SK-N-SH (cell line): ENCODE measurements around the gene PRKD3. TPM values are rescaled to one million over a fixed set of nuclear protein-coding genes. Genes with fewer than 3 reads are reported as not detected.
A peak's percentile ranks its signal among the peaks of the same experiment; 100 is the strongest.
"Not testable (repeated sequence)": the region's sequence is repeated elsewhere in the genome, so short reads cannot be mapped to it uniquely, and the experiment has no call there.

Experiments used
- CTCF ChIA-PET: fragments of 300-600, 350-600 bp; formaldehyde crosslinking; extraction: SDS; loops from one replicate; lab custom pipeline; 2021; lab: Yijun Ruan, JAX
- POLR2A ChIA-PET: fragments of 350-600 bp; sonication (Branson Sonifier 250); formaldehyde crosslinking; extraction: SDS; loops from one replicate; lab custom pipeline; 2020; ENCODE audit warnings: antibody characterized with exemption, inconsistent platforms; lab: Yijun Ruan, JAX
- DNase-seq: peaks from one replicate; pipeline ENCODE4 v3.0.0; 2012
- H2AFZ ChIP-seq: fragments of 200-600 bp; sonication (generic); 2 replicates; pipeline ENCODE4 v1.8.1; 2016; ENCODE audit warnings: antibody characterized with exemption, mild to moderate bottlenecking, low read depth
- H3F3A ChIP-seq: fragments of 200-600 bp; sonication (generic); replicated peaks from 2 replicates; pipeline ENCODE3; 2016; ENCODE audit warnings: antibody characterized with exemption, mild to moderate bottlenecking; ENCODE audit not compliant: insufficient read depth
- H3K27ac ChIP-seq, 2 experiments: fragments of 200-500 bp in 1 of 2; fragments of 200-600 bp in 1 of 2; sonication (Bioruptor generic) in 1 of 2; sonication (generic), shearing (Covaris generic) in 1 of 2; 2 replicates each; pipeline versions ENCODE4 v1.5.1 to v1.6.1; 2014 to 2016; ENCODE audit warnings: low read depth in 2 of 2, inconsistent platforms in 1 of 2, low read length in 1 of 2, mild to moderate bottlenecking in 1 of 2, mixed read lengths in 1 of 2
- H3K27me3 ChIP-seq: fragments of 200-600 bp; sonication (generic), shearing (Covaris generic); 2 replicates; pipeline ENCODE4 v1.6.1; 2016; ENCODE audit warnings: mixed run types; ENCODE audit not compliant: insufficient read depth
- H3K36me3 ChIP-seq, 2 experiments: fragments of 200-500 bp in 1 of 2; fragments of 200-600 bp in 1 of 2; sonication (Bioruptor generic) in 1 of 2; sonication (generic) in 1 of 2; replicated peaks in 1 of 2; 2 replicates each; pipeline versions ENCODE3 to v1.5.1; 2014 to 2016; ENCODE audit warnings: low read length in 1 of 2, mild to moderate bottlenecking in 1 of 2; ENCODE audit not compliant: insufficient read depth in 2 of 2, control insufficient read depth in 1 of 2
- H3K4me1 ChIP-seq, 2 experiments: fragments of 200-500 bp in 1 of 2; fragments of 200-600 bp in 1 of 2; sonication (Bioruptor generic) in 1 of 2; sonication (generic), shearing (Covaris generic) in 1 of 2; 2 replicates each; pipeline versions ENCODE4 v1.5.1 to v1.6.1; 2014 to 2016; ENCODE audit warnings: low read depth in 1 of 2, low read length in 1 of 2, mixed run types in 1 of 2; ENCODE audit not compliant: insufficient read depth in 2 of 2, control insufficient read depth in 1 of 2
- H3K4me2 ChIP-seq: fragments of 200-600 bp; sonication (generic), shearing (Covaris generic); 2 replicates; pipeline ENCODE4 v1.6.1; 2017; ENCODE audit warnings: mixed run types
- H3K4me3 ChIP-seq, 2 experiments: fragments of 200-500 bp in 1 of 2; fragments of 200-600 bp in 1 of 2; sonication (Bioruptor generic) in 1 of 2; sonication (generic), shearing (Covaris generic) in 1 of 2; 2 replicates each; pipeline versions ENCODE4 v1.5.1 to v1.8.1; 2014 to 2016; ENCODE audit warnings: low read depth in 2 of 2, inconsistent platforms in 1 of 2, low read length in 1 of 2, mild to moderate bottlenecking in 1 of 2, mixed read lengths in 1 of 2, moderate library complexity in 1 of 2
- H3K79me2 ChIP-seq: fragments of 200-600 bp; sonication (generic); 2 replicates; pipeline ENCODE4 v1.8.1; 2017; ENCODE audit warnings: mild to moderate bottlenecking; ENCODE audit not compliant: insufficient read depth
- H3K9ac ChIP-seq: fragments of 200-600 bp; sonication (generic); 2 replicates; pipeline ENCODE4 v1.6.1; 2017; ENCODE audit warnings: mixed run types
- H3K9me2 ChIP-seq: fragments of 200-600 bp; sonication (generic); 2 replicates; pipeline ENCODE4 v1.6.1; 2017; ENCODE audit warnings: mixed run types
- H3K9me3 ChIP-seq: fragments of 200-600 bp; sonication (generic); 2 replicates; pipeline ENCODE4 v1.6.1; 2017; ENCODE audit warnings: mixed run types, mild to moderate bottlenecking, moderate library complexity
- H4K20me1 ChIP-seq: fragments of 200-600 bp; sonication (generic); 2 replicates; pipeline ENCODE4 v1.6.1; 2017; ENCODE audit warnings: mild to moderate bottlenecking, mixed run types; ENCODE audit not compliant: insufficient read depth
- GATA2 ChIP-seq: sonication (generic); formaldehyde crosslinking; IDR thresholded peaks from 2 replicates; pipeline ENCODE4 v1.5.0; 2020; ENCODE audit warnings: mild to moderate bottlenecking, missing genetic modification reagents
- MXI1 ChIP-seq: IDR thresholded peaks from 2 replicates; pipeline ENCODE4 v1.6.1; 2012; ENCODE audit warnings: mild to moderate bottlenecking, low read depth, low read length, improper control_type of control experiment
- NFIC ChIP-seq: IDR thresholded peaks from 2 replicates; pipeline ENCODE4 v1.4.0; 2012; ENCODE audit warnings: borderline replicate concordance
- PBX3 ChIP-seq: IDR thresholded peaks from 2 replicates; pipeline ENCODE4; 2012
- POLR2AphosphoS5 ChIP-seq: IDR thresholded peaks from 2 replicates; pipeline ENCODE4 v1.6.1; 2012; ENCODE audit warnings: low read depth, low read length
- RFX5 ChIP-seq: IDR thresholded peaks from 2 replicates; pipeline ENCODE4 v1.6.1; 2012; ENCODE audit warnings: mild to moderate bottlenecking, improper control_type of control experiment, low read length
- TEAD4 ChIP-seq: IDR thresholded peaks from 2 replicates; pipeline ENCODE4 v1.4.0; 2012; ENCODE audit warnings: mild to moderate bottlenecking, borderline replicate concordance; ENCODE audit not compliant: insufficient read depth
- YY1 ChIP-seq: IDR thresholded peaks from 2 replicates; pipeline ENCODE4 v1.4.0; 2012; ENCODE audit warnings: low read depth, mild to moderate bottlenecking
- WGBS: methylation state at CpG from one replicate; pipeline ENCODE4 v1.1.6; 2017; ENCODE audit warnings: low lambda C conversion rate; 5-methylcytosine and 5-hydroxymethylcytosine counted together
- polyA plus RNA-seq, 3 experiments: library from polyadenylated mRNA; depleted of rRNA; stranded (reverse); fragments of >200 nt; gene quantifications; 2 replicates each; pipeline ENCODE4 v1.2.3, GENCODE V29; 2012
- TF ChIP-seq, protein P1 (sequence below): fragments of 150-350 bp; IDR thresholded peaks from 2 replicates; pipeline ENCODE4 v1.6.1; 2016; ENCODE audit warnings: mild to moderate bottlenecking, low read depth, low read length
- TF ChIP-seq, protein P2 (sequence below): IDR thresholded peaks from 2 replicates; pipeline ENCODE4 v1.4.0; 2012; ENCODE audit warnings: low read depth

Gene PRKD3
- polyA plus RNA-seq, 1 of the 3 experiments (the other 2 are of a cell fraction): 15.9 TPM

DNA sequence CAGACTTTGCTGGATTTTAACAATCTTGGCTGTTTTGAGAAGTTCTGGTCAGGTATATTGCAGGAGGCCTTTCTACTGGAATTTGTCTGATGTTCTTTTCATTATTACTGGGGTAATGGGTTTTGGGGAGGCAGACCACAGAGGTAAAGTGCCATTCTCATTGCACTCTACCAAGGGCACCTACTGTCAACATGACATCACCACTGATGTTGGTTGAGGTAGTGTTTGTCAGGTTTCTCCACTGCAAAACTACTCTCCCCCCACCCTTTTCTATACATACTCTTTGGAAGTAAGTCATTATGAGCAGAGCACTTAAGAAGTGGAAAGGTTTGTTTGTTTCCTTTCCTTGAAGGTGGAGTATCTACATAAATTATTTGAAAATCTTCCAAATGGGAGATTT is 27.0 kb downstream of the PRKD3 start (continued):
- TF ChIP-seq, protein P1, sequence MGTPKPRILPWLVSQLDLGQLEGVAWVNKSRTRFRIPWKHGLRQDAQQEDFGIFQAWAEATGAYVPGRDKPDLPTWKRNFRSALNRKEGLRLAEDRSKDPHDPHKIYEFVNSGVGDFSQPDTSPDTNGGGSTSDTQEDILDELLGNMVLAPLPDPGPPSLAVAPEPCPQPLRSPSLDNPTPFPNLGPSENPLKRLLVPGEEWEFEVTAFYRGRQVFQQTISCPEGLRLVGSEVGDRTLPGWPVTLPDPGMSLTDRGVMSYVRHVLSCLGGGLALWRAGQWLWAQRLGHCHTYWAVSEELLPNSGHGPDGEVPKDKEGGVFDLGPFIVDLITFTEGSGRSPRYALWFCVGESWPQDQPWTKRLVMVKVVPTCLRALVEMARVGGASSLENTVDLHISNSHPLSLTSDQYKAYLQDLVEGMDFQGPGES: no peak

DNA sequence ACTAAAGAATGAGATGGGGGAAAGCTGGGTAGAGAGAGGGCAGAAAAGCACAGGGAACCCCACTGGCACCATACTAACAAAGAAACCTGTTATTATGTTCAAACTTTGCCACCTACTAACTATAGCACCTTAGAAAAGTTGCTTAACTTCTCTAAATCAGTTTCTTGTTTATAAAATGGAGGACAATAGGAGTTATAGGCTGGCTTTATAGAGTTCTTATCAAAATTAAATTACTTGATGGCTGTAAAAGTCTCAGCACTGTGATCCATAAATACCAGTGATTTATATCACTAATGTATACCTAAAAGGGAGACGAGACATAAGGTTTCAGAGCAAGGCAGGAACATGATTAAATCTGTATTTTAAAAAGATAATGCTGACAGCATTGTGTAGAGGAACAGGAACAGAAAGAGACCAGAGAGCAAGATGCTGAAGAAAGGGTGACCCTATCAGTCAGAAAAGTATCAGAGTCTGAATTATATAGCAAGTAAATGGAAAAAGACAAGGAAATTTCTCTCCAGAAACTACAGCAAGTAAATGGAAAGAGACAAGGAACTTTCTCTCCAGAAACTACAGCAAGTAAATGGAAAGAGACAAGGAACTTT is 29.1 kb downstream of the PRKD3 start:
- H2AFZ ChIP-seq: no peak overlapping the region
- H3F3A ChIP-seq: peaks cover 1% of the 10 kb centered on the region
- no peaks in the 10 kb centered on the region for H3K9me3 ChIP-seq
- no peak overlapping the region for H3K4me3 ChIP-seq
- peak overlapping the region in 1 of 2 experiments; percentile 20; a peak in 1 of 4 replicates for H3K27ac ChIP-seq
- DNase-seq: no peak
- ChIA-PET POLR2A (no interaction called here), CTCF (no interaction called here)
- no peaks in the 10 kb centered on the region; the same call in 1 of the 2 replicates for H4K20me1 ChIP-seq
- H3K36me3 ChIP-seq: peaks cover 12% of the 10 kb centered on the region in 2 experiments
- no peak for TF ChIP-seq TEAD4
- no peak for TF ChIP-seq YY1
- TF ChIP-seq MXI1: no peak
- no peak for TF ChIP-seq NFIC
- TF ChIP-seq, protein P2, sequence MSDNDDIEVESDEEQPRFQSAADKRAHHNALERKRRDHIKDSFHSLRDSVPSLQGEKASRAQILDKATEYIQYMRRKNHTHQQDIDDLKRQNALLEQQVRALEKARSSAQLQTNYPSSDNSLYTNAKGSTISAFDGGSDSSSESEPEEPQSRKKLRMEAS: no peak
- TF ChIP-seq PBX3: no peak
- no peak for TF ChIP-seq POLR2AphosphoS5
- TF ChIP-seq GATA2: peak; percentile 40; the same call in 1 of the 2 replicates
- no peak for TF ChIP-seq RFX5
- H3K9me2 ChIP-seq: no peaks in the 10 kb centered on the region
- no peak overlapping the region for H3K4me2 ChIP-seq
- peaks cover 0 to 2% of the 10 kb centered on the region in 2 experiments; a peak in 1 of 4 replicates for H3K4me1 ChIP-seq
- H3K9ac ChIP-seq: no peak overlapping the region
- peaks cover 76% of the 10 kb centered on the region for H3K79me2 ChIP-seq
- no peaks in the 10 kb centered on the region for H3K27me3 ChIP-seq
- 90% methylated on average over 1 of the region's 1 CpG for WGBS

DNA sequence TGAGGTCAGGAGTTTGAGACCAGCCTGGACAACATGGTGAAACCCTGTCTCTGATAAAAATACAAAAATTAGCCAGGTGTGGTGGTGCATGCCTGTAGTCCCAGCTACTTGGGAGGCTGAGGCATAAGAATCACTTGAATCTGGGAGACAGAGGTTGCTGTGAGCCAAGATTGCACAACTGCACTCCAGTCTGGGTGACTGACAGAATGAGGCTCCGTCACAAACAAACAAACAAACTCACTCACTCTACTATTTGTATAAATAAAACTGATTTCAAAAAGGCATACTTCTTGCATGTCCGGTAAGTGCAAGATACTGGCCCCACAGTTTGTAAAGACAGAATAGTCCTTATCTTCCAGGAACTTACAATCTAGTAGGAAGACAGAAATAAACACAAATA is 29.8 kb downstream of the PRKD3 start:
- 96% methylated on average over 2 of the region's 2 CpGs for WGBS
- H3K4me1 ChIP-seq, H3K4me2 ChIP-seq, H2AFZ ChIP-seq, CTCF ChIA-PET, H3K9me2 ChIP-seq, H3K9ac ChIP-seq, H3K27ac ChIP-seq, POLR2A ChIA-PET, H3F3A ChIP-seq, H4K20me1 ChIP-seq, H3K27me3 ChIP-seq, DNase-seq, H3K4me3 ChIP-seq, H3K9me3 ChIP-seq: not testable (repeated sequence)
- peaks cover 69% of the 10 kb centered on the region for H3K79me2 ChIP-seq
- peaks cover 15 to 19% of the 10 kb centered on the region in 2 experiments for H3K36me3 ChIP-seq
